ENCODE measurements around the gene CNTNAP1. TPM values are rescaled to one million over a fixed set of nuclear protein-coding genes. Genes with fewer than 3 reads are reported as not detected.
A peak's percentile ranks its signal among the peaks of the same experiment; 100 is the strongest.

Gene CNTNAP1
- total and polyA plus RNA-seq, 2 donors: 0.76 to 2.1 TPM

DNA sequence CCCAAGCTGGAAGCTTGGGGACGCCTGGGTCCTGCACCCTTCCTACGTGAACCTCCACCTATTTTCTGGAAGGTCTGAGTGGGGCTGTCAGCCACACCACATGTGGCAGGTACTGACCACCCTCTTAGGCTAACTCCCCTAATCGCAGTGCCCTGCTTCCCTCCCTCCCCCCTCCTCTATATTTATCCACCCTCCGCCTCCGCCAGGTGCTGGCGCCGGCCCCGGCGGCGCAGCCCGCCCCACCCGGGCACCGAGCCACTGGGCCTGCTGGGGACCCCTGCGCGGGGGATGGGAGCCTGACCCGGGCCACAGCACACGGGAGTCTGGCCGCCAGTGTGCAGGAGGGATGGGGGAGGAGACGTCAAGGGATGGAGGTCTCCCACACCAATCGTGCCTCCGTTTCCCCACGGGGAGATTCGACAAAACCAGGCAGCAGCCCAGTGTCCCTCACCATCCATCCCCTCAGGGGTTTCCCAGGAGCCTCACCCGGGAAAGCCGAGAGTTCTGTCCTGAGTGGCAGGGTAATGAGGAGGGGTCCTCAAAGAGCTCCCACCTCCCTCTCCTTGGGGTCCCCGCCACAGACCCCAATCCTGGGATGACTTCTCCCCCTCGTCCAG, 6.9 kb upstream of the CNTNAP1 start:
- Histone ChIP-seq H3K27ac (ENCODE audit: low read depth in 1 of 2, low read length in 1 of 2) (no peak overlapping the region), H3K36me3 (ENCODE audit: control insufficient read depth in 2 of 2, insufficient read depth in 2 of 2, low read length in 1 of 2) (no peaks in the 10 kb centered on the region), H3K4me3 (ENCODE audit: low read length in 2 of 2) (peak overlapping the region; percentile 58 to 80), H3K27me3 (ENCODE audit: control insufficient read depth in 2 of 2, insufficient read depth in 1 of 2, low read length in 1 of 2) (peaks cover 61 to 81% of the 10 kb centered on the region in 2 donors), H3K4me1 (ENCODE audit: control insufficient read depth in 2 of 2, insufficient read depth in 2 of 2, low read length in 2 of 2) (peaks cover 27 to 78% of the 10 kb centered on the region in 2 donors), H3K9me3 (ENCODE audit: control insufficient read depth in 2 of 2, insufficient read depth in 1 of 2, low read length in 1 of 2) (peaks cover 2 to 33% of the 10 kb centered on the region in 2 donors)
- WGBS: 3% methylated on average over 27 of the region's 27 CpGs
- DNase-seq (ENCODE audit: low read depth in 6 of 9, low spot score in 9 of 9): no peak

DNA sequence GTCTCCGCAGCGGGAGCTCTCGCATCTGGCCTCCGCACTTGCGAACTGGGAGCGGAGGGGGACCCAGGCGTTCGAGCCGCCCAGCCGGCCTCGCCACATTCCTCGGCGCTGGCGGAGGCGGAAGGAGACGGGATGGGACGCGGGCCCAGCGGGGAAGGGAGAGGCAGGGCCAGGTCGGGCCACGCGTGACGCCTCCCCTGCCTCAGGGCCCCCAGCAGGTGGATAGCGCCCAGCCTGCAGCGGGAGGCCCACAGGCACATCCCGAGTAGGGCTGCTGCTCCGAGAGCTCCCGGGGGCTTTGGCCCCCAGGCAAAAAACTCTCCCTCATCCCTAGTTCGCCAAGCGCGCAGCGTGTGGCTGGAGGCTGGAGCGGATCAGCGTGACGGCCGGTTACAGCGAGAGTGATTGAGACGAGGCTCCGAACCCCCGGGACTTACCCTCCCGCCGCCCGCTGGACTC, 6.3 kb upstream of the CNTNAP1 start:
- 1% methylated on average over 43 of the region's 43 CpGs for WGBS
- Histone ChIP-seq H3K4me3 (ENCODE audit: low read length in 2 of 2) (peak overlapping the region; percentile 58 to 80), H3K36me3 (ENCODE audit: control insufficient read depth in 2 of 2, insufficient read depth in 2 of 2, low read length in 1 of 2) (no peaks in the 10 kb centered on the region), H3K9me3 (ENCODE audit: control insufficient read depth in 2 of 2, insufficient read depth in 1 of 2, low read length in 1 of 2) (peaks cover 2 to 31% of the 10 kb centered on the region in 2 donors), H3K4me1 (ENCODE audit: control insufficient read depth in 2 of 2, insufficient read depth in 2 of 2, low read length in 2 of 2) (peaks cover 26 to 75% of the 10 kb centered on the region in 2 donors), H3K27me3 (ENCODE audit: control insufficient read depth in 2 of 2, insufficient read depth in 1 of 2, low read length in 1 of 2) (peaks cover 56 to 80% of the 10 kb centered on the region in 2 donors), H3K27ac (ENCODE audit: low read depth in 1 of 2, low read length in 1 of 2) (peak overlapping the region in 1 of 2 donors; percentile 49)
- DNase-seq (ENCODE audit: low read depth in 6 of 9, low spot score in 9 of 9): no peak

DNA sequence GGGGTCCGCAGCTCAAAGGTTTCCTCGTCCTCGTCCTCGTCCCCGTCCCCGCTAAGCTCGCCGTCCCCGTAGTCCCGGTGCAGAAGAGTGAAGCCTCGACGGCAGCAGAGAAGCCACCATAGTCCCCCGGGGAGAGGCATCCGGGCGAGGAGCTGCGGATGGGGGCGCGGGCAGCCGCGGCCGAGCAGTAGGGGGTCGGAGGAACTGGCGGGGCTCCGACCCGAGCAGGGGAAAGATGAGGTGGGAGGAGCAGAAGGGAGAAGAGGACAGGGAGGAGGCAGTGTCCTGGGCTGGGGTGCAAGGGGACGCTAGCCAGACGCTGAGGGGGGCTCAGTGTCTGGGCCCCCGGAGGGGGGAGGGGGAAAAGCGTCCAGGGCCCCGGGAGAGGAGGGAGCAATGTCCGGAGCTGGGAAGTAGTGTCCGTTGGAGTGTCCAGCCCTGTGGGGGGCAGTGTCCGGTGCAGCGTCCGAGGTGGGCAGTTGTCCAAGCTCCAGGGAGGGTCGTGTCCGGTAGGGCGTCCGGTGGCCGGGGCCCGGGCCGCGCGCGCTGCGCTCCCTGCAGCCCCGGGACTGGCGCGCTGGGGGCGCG, 5.8 kb upstream of the CNTNAP1 start, which contains the start of gene PLEKHH3:
TSS of gene PLEKHH3 (minus strand) at position 571 of the 588 bp plus-strand sequence. CDS start at position 140, 431 bp downstream.
- peaks cover 2 to 30% of the 10 kb centered on the region in 2 donors for H3K9me3 ChIP-seq (ENCODE audit: control insufficient read depth in 2 of 2, insufficient read depth in 1 of 2, low read length in 1 of 2)
- peak within 1 kb of the TSS; percentile 53 to 57 for H3K27ac ChIP-seq (ENCODE audit: low read depth in 1 of 2, low read length in 1 of 2)
- peak within 1 kb of the TSS; percentile 60 to 80 for H3K4me3 ChIP-seq (ENCODE audit: low read length in 2 of 2)
- peaks cover 23 to 74% of the 10 kb centered on the region in 2 donors for H3K4me1 ChIP-seq (ENCODE audit: control insufficient read depth in 2 of 2, insufficient read depth in 2 of 2, low read length in 2 of 2)
- no peaks in the 10 kb centered on the region for H3K36me3 ChIP-seq (ENCODE audit: control insufficient read depth in 2 of 2, insufficient read depth in 2 of 2, low read length in 1 of 2)
- H3K27me3 ChIP-seq (ENCODE audit: control insufficient read depth in 2 of 2, insufficient read depth in 1 of 2, low read length in 1 of 2): peaks cover 54 to 80% of the 10 kb centered on the region in 2 donors
- no peak for DNase-seq (ENCODE audit: low read depth in 6 of 9, low spot score in 9 of 9)
- under 1% methylated on average over 51 of the region's 51 CpGs for WGBS

DNA sequence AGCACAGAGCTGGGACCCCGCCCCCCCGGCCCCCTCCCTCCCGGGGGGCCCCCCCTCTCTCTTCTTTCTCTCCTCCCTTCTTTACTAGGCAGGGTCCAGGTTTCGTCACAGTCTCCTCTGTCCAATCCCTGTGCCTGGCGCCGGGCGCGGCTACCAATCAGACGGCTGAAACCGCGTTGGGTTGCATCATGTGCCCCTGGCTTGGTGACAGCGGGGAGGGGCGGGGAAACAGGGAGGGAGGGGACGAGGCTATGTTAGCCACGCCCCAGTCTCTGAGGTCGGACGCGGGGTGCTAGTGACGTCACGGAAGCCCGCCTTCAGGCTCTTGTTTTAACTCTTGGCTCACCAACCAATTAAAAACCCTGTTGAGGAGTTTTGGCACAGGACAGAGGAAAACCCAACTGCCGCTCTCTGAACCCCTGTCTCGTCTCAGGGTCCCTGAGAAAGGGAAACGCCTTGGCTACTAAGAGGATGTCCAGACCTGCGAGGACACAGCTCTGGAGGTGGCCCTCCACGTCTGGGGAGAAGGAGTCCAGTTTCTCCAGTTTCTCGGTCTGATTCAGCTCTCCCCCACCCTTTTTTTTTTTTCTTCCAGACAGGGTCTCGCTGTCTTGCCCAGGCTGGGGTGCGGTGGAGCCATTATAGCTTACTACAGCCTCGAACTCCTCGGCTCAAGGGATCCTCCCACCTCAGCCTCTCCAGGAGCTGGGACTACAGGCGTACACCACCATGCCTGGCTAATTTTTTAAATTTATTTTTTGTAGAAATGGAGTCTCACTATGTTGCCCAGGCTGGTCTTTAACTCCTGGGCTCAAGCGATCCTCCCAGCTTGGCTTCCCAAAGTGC, 5.1 kb upstream of the CNTNAP1 start:
- Histone ChIP-seq H3K27me3 (ENCODE audit: control insufficient read depth in 2 of 2, insufficient read depth in 1 of 2, low read length in 1 of 2) (peaks cover 52 to 80% of the 10 kb centered on the region in 2 donors), H3K4me3 (ENCODE audit: low read length in 2 of 2) (peak overlapping the region; percentile 60 to 80), H3K36me3 (ENCODE audit: control insufficient read depth in 2 of 2, insufficient read depth in 2 of 2, low read length in 1 of 2) (no peaks in the 10 kb centered on the region), H3K27ac (ENCODE audit: low read depth in 1 of 2, low read length in 1 of 2) (peak overlapping the region; percentile 53 to 57), H3K4me1 (ENCODE audit: control insufficient read depth in 2 of 2, insufficient read depth in 2 of 2, low read length in 2 of 2) (peaks cover 25 to 74% of the 10 kb centered on the region in 2 donors), H3K9me3 (ENCODE audit: control insufficient read depth in 2 of 2, insufficient read depth in 1 of 2, low read length in 1 of 2) (peaks cover 2 to 32% of the 10 kb centered on the region in 2 donors)
- 6% methylated on average over 33 of the region's 33 CpGs for WGBS
- peak; percentile 95 to 99 (median 97) for DNase-seq (ENCODE audit: low read depth in 6 of 9, low spot score in 9 of 9)

DNA sequence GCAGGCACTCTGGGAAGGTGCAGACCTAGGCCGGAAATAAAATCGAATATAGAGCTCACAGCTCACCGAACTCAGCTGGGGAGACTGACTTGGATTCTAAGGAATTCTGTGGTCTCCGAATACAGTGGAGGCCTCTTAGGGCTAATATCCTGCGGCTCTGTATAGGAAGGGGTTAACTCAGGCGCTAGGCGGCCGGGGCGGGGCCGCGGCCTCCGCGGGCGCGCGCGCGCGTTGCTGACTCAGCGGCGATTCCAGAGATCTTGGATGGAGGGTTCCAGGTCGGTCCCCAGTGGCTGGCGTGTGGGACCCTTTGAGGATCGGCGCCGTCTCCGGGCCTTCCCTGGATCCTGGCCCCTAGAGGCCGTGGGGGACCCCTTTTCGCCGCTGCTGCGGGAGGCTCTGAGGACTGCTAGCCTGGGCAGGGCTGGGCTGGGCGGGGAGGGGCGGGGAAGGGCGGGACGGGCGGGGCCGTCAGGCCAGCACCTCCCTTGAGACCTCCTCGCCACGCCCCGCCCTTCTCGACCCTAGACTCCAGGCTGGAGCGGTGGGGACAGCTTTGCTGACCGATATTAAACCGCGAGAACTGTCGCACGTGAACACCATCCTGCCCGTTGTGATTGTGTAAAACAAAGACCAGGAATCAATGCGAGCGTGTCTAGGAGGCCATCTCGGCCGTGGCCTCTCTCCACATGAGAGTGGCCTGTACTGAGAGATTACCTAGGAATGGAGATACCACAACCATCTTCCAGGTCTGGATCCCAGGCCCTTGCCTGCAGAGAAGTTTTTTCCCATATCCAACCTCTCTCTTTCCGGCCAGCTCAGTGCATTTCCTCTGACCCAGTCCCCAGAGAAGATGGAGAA, 4.2 kb upstream of the CNTNAP1 start:
- Histone ChIP-seq H3K4me1 (ENCODE audit: control insufficient read depth in 2 of 2, insufficient read depth in 2 of 2, low read length in 2 of 2) (peaks cover 25 to 82% of the 10 kb centered on the region in 2 donors), H3K27ac (ENCODE audit: low read depth in 1 of 2, low read length in 1 of 2) (peak overlapping the region; percentile 77 to 86), H3K4me3 (ENCODE audit: low read length in 2 of 2) (peak overlapping the region; percentile 60 to 80), H3K27me3 (ENCODE audit: control insufficient read depth in 2 of 2, insufficient read depth in 1 of 2, low read length in 1 of 2) (peaks cover 45 to 80% of the 10 kb centered on the region in 2 donors), H3K36me3 (ENCODE audit: control insufficient read depth in 2 of 2, insufficient read depth in 2 of 2, low read length in 1 of 2) (no peaks in the 10 kb centered on the region), H3K9me3 (ENCODE audit: control insufficient read depth in 2 of 2, insufficient read depth in 1 of 2, low read length in 1 of 2) (peaks cover 2 to 29% of the 10 kb centered on the region in 2 donors)
- WGBS: under 1% methylated on average over 53 of the region's 53 CpGs
- DNase-seq (ENCODE audit: low read depth in 6 of 9, low spot score in 9 of 9): peak in 7 of 9 donors; percentile 58 to 86 (median 72)

DNA sequence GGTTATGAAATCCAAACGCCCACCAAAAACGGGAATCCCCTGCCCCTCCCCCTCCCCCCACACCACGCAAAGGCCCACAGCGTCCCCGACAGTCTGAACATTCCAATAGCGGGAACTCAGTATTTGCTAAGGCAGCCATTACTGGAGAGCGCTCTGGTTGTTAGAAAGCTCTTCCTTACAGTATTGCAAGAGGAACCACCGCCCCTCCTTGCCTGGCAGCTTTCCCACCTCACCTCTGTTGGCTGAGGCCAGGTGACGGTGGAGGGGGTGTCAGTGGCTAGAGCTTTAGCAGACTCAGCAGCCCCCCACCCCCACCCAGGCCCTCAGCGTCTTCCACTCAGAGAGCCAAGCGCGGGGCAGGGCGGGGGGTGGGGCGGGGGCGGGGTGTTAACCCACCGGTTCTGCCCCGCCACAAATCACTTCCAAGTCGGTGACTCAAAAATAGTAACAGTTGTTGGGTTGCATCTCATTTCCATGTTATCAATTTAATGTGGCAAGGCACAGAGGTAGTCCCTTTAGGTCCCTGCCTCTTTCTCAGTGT, 3.3 kb upstream of the CNTNAP1 start:
- peaks cover 2 to 24% of the 10 kb centered on the region in 2 donors for H3K9me3 ChIP-seq (ENCODE audit: control insufficient read depth in 2 of 2, insufficient read depth in 1 of 2, low read length in 1 of 2)
- WGBS: 1% methylated on average over 18 of the region's 18 CpGs
- H3K27me3 ChIP-seq (ENCODE audit: control insufficient read depth in 2 of 2, insufficient read depth in 1 of 2, low read length in 1 of 2): peaks cover 40 to 80% of the 10 kb centered on the region in 2 donors
- peaks cover 25 to 82% of the 10 kb centered on the region in 2 donors for H3K4me1 ChIP-seq (ENCODE audit: control insufficient read depth in 2 of 2, insufficient read depth in 2 of 2, low read length in 2 of 2)
- H3K4me3 ChIP-seq (ENCODE audit: low read length in 2 of 2): peak overlapping the region; percentile 47 to 80
- peak overlapping the region; percentile 84 to 89 for H3K27ac ChIP-seq (ENCODE audit: low read depth in 1 of 2, low read length in 1 of 2)
- peak in 2 of 9 donors; percentile 36 to 59 for DNase-seq (ENCODE audit: low read depth in 6 of 9, low spot score in 9 of 9)
- no peaks in the 10 kb centered on the region for H3K36me3 ChIP-seq (ENCODE audit: control insufficient read depth in 2 of 2, insufficient read depth in 2 of 2, low read length in 1 of 2)

DNA sequence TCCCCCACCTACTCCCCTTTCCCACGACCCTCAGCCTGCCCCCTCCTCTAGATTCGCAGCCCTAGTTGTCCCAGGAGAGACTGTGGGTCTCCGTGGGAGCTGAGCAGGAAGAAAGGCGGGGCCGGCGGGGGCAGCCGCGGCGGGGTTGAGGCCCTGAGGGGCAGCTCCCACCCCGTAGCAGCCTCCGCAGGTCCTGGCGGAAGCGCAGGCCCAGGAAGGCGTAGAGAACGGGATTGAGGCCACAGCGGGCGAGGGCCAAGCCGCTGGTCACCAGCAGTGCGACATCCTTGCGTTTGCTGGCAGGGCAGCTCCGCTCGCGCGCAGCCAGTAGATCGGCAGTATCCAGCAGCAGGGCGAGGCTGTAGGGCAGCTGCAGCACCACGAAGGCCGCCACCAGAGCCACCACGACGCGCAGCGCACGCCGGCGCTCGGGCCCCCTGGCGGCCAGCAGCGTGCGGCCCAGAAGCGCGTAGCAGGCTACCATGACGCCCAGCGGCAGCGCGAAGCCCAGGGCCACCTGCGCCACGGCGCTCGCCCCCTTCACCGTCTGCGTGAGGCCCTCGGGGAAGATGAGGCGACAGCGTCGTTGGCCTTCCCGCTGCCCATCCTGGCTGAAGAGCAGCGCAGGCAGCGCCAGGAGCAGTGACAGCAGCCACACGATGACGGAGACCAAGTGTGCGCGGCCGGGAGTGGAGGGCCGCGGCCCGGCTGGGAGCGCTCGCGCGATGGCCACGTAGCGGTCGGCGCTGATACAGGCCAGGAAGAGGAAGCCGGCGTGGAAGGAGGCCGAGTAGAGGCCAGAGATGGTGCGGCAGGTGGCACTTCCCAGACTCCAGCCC, 2.6 kb upstream of the CNTNAP1 start:
- DNase-seq (ENCODE audit: low read depth in 6 of 9, low spot score in 9 of 9): peak in 6 of 9 donors; percentile 56 to 84 (median 70)
- WGBS: 7% methylated on average over 78 of the region's 78 CpGs

More for the DNA sequence above, 2.6 kb upstream of the CNTNAP1 start:
- H3K36me3 ChIP-seq (ENCODE audit: control insufficient read depth in 2 of 2, insufficient read depth in 2 of 2, low read length in 1 of 2): no peaks in the 10 kb centered on the region
- peaks cover 25 to 80% of the 10 kb centered on the region in 2 donors for H3K4me1 ChIP-seq (ENCODE audit: control insufficient read depth in 2 of 2, insufficient read depth in 2 of 2, low read length in 2 of 2)
- H3K4me3 ChIP-seq (ENCODE audit: low read length in 2 of 2): peak overlapping the region; percentile 47 to 80
- peaks cover 38 to 80% of the 10 kb centered on the region in 2 donors for H3K27me3 ChIP-seq (ENCODE audit: control insufficient read depth in 2 of 2, insufficient read depth in 1 of 2, low read length in 1 of 2)
- peak overlapping the region; percentile 84 to 89 for H3K27ac ChIP-seq (ENCODE audit: low read depth in 1 of 2, low read length in 1 of 2)
- peaks cover 2 to 24% of the 10 kb centered on the region in 2 donors for H3K9me3 ChIP-seq (ENCODE audit: control insufficient read depth in 2 of 2, insufficient read depth in 1 of 2, low read length in 1 of 2)
